CD14-positive monocyte (primary cell): ENCODE data around the gene DHRS3. TPM values are rescaled to one million over a fixed set of nuclear protein-coding genes. Genes with fewer than 3 reads are reported as not detected.

Experiments used
- DNase-seq, 3 donors: peaks; one replicate each; pipeline ENCODE4 v3.0.0-alpha.2; 2011 to 2022
- H2AFZ ChIP-seq: 2 replicates; pipeline ENCODE4 v1.6.0; 2012; ENCODE audit warnings: mild to moderate bottlenecking, low read depth, low read length, inconsistent platforms; ENCODE audit not compliant: insufficient read depth, poor library complexity, severe bottlenecking
- H3K27ac ChIP-seq, 2 donors: 1 replicate in 1 of 2; 2 replicates in 1 of 2; pipeline ENCODE4 v1.5.1; 2012 to 2013; ENCODE audit warnings: low read length in 2 of 2, control low read depth in 1 of 2, inconsistent platforms in 1 of 2, low read depth in 1 of 2, mild to moderate bottlenecking in 1 of 2
- H3K27me3 ChIP-seq, 2 donors: one replicate each; pipeline versions ENCODE4 v1.6.0 to v1.6.1; 2011 to 2013; ENCODE audit warnings: low read length in 2 of 2; ENCODE audit not compliant: control insufficient read depth in 2 of 2, insufficient read depth in 2 of 2
- H3K36me3 ChIP-seq, 2 donors: replicated peaks in 1 of 2; 1 replicate in 1 of 2; 2 replicates in 1 of 2; pipeline versions ENCODE4 v1.5.1 to v1.6.1; 2012 to 2013; ENCODE audit warnings: low read length in 2 of 2, control low read depth in 1 of 2, inconsistent platforms in 1 of 2, mild to moderate bottlenecking in 1 of 2; ENCODE audit not compliant: insufficient read depth in 2 of 2, control insufficient read depth in 1 of 2
- H3K4me1 ChIP-seq, 2 donors: 1 replicate in 1 of 2; 2 replicates in 1 of 2; pipeline versions ENCODE4 v1.5.1 to v1.6.1; 2012 to 2013; ENCODE audit warnings: low read length in 2 of 2, control low read depth in 1 of 2, inconsistent platforms in 1 of 2, mild to moderate bottlenecking in 1 of 2, moderate library complexity in 1 of 2; ENCODE audit not compliant: insufficient read depth in 2 of 2, control insufficient read depth in 1 of 2
- H3K4me2 ChIP-seq: replicated peaks from 2 replicates; pipeline ENCODE3; 2012; ENCODE audit warnings: low read length, moderate library complexity, mild to moderate bottlenecking; ENCODE audit not compliant: poor library complexity, severe bottlenecking; ENCODE audit errors: extremely low read depth
- H3K4me3 ChIP-seq, 3 experiments: fragments of 200-600 bp in 1 of 3; sonication (generic) in 1 of 3; replicated peaks in 1 of 3; 1 replicate in 2 of 3; 2 replicates in 1 of 3; pipeline ENCODE4 v1.5.1; 2011 to 2013; ENCODE audit warnings: low read length in 3 of 3, mild to moderate bottlenecking in 3 of 3, control low read depth in 2 of 3, low read depth in 2 of 3, inconsistent platforms in 1 of 3, moderate library complexity in 1 of 3
- H3K79me2 ChIP-seq: 2 replicates; pipeline ENCODE4 v1.6.0; 2012; ENCODE audit warnings: mild to moderate bottlenecking, control low read depth, inconsistent platforms, low read length, moderate library complexity; ENCODE audit not compliant: insufficient read depth
- H3K9ac ChIP-seq: 2 replicates; pipeline ENCODE4 v1.6.0; 2017; ENCODE audit warnings: low read length, mild to moderate bottlenecking; ENCODE audit not compliant: insufficient read depth, poor library complexity, severe bottlenecking
- H3K9me3 ChIP-seq, 2 donors: replicated peaks in 1 of 2; 1 replicate in 1 of 2; 2 replicates in 1 of 2; pipeline versions ENCODE4 v1.5.1 to v1.6.1; 2012 to 2013; ENCODE audit warnings: low read length in 2 of 2, control low read depth in 1 of 2; ENCODE audit not compliant: control insufficient read depth in 1 of 2, insufficient read depth in 1 of 2
- H4K20me1 ChIP-seq: 2 replicates; pipeline ENCODE4 v1.6.0; 2012; ENCODE audit warnings: mild to moderate bottlenecking, low read length, control low read depth, moderate library complexity; ENCODE audit not compliant: insufficient read depth
- H3K27ac Mint-ChIP-seq, 7 donors: one replicate each; pipeline ENCODE4 v1.8.0; 2020; ENCODE audit warnings: mild to moderate bottlenecking in 7 of 7, mixed read lengths in 7 of 7, moderate library complexity in 6 of 7, inconsistent platforms in 2 of 7
- H3K27me3 Mint-ChIP-seq, 3 donors: one replicate each; pipeline ENCODE4 v1.8.0; 2021 to 2022; ENCODE audit warnings: low read depth in 3 of 3, mild to moderate bottlenecking in 3 of 3, mixed read lengths in 3 of 3, moderate library complexity in 3 of 3, inconsistent platforms in 1 of 3
- H3K36me3 Mint-ChIP-seq, 2 donors: one replicate each; pipeline ENCODE4 v1.8.0; 2020; ENCODE audit warnings: mixed read lengths in 2 of 2, inconsistent platforms in 1 of 2, mild to moderate bottlenecking in 1 of 2
- H3K4me1 Mint-ChIP-seq: one replicate; pipeline ENCODE4 v1.8.0; 2020; ENCODE audit warnings: mild to moderate bottlenecking, mixed read lengths
- H3K4me3 Mint-ChIP-seq, 2 donors: one replicate each; pipeline ENCODE4 v1.8.0; 2020; ENCODE audit warnings: mild to moderate bottlenecking in 2 of 2, mixed read lengths in 2 of 2, moderate library complexity in 1 of 2
- H3K9me3 Mint-ChIP-seq, 7 donors: one replicate each; pipeline ENCODE4 v1.8.0; 2020 to 2022; ENCODE audit warnings: mixed read lengths in 7 of 7, mild to moderate bottlenecking in 6 of 7, moderate library complexity in 6 of 7, inconsistent platforms in 2 of 7
- CTCF ChIP-seq: fragments of 200-600 bp; IDR thresholded peaks from one replicate; pipeline ENCODE4 v1.8.0; 2022; ENCODE audit warnings: antibody characterized with exemption, mild to moderate bottlenecking
- WGBS: methylation state at CpG from one replicate; pipeline ENCODE4 v1.1.5; 2013; ENCODE audit warnings: missing lambda C conversion rate; ENCODE audit not compliant: insufficient coverage; 5-methylcytosine and 5-hydroxymethylcytosine counted together
- intact Hi-C, 2 donors: fragments of 100-400 bp; cut with micrococcal nuclease; formaldehyde crosslinking; loops; one replicate each; pipeline versions ENCODE4 v1.15.0 to v1.15.1; 2023
- polyA plus RNA-seq, 3 donors: library from polyadenylated mRNA; depleted of rRNA in 1 of 3; unstranded in 2 of 3; stranded (reverse) in 1 of 3; fragments of 300-500 nt in 2 of 3; fragments of >200 nt in 1 of 3; fragmentation: Illumina TruSeq in 2 of 3; gene quantifications; 1 replicate in 2 of 3; 2 replicates in 1 of 3; pipeline ENCODE4 v1.2.3, GENCODE V29; 2012 to 2021

Gene DHRS3
- polyA plus RNA-seq, 3 donors: 0.23 to 0.59 (median 0.29) TPM

GRCh38 chr1:12587981-12588640, 29.9 kb downstream of the DHRS3 start:
- intact Hi-C loops: loop anchor here in 1 of 2 donors (5.0 kb wide), 1 partner anchor 39 kb away; no protein-coding TSS in a partner anchor
- Mint-ChIP-seq H3K4me1 (no peaks in the 10 kb centered on the region), H3K36me3 (no peaks in the 10 kb centered on the region), H3K9me3 (peaks cover 0 to 6% (median 1%) of the 10 kb centered on the region in 7 donors), H3K4me3 (no peak overlapping the region), H3K27ac (no peak overlapping the region), H3K27me3 (peaks cover 0 to 7% (median 5%) of the 10 kb centered on the region in 3 donors)
- no peak overlapping the region for H3K4me3 ChIP-seq
- no peak overlapping the region for H3K27ac ChIP-seq
- 92% methylated on average over 6 of the region's 7 CpGs for WGBS
- H4K20me1 ChIP-seq: no peaks in the 10 kb centered on the region
- no peak overlapping the region for H3K4me2 ChIP-seq
- no peaks in the 10 kb centered on the region for H3K36me3 ChIP-seq
- no peak overlapping the region for H2AFZ ChIP-seq
- H3K27me3 ChIP-seq: no peaks in the 10 kb centered on the region
- no peaks in the 10 kb centered on the region for H3K4me1 ChIP-seq
- no peaks in the 10 kb centered on the region for H3K79me2 ChIP-seq
- H3K9me3 ChIP-seq: no peaks in the 10 kb centered on the region
- H3K9ac ChIP-seq: no peak overlapping the region
- no peak for TF ChIP-seq CTCF
- DNase-seq: no peak

GRCh38 chr1:12585951-12586942, 31.8 kb downstream of the DHRS3 start:
- no peak for TF ChIP-seq CTCF
- Histone ChIP-seq H3K9ac (no peak overlapping the region), H3K36me3 (no peaks in the 10 kb centered on the region), H3K4me3 (no peak overlapping the region), H3K79me2 (no peaks in the 10 kb centered on the region), H4K20me1 (no peaks in the 10 kb centered on the region), H3K27me3 (no peaks in the 10 kb centered on the region), H2AFZ (no peak overlapping the region), H3K4me2 (no peak overlapping the region), H3K4me1 (no peaks in the 10 kb centered on the region), H3K9me3 (no peaks in the 10 kb centered on the region), H3K27ac (no peak overlapping the region)
- no peak overlapping the region for H3K4me3 Mint-ChIP-seq
- no peaks in the 10 kb centered on the region for H3K4me1 Mint-ChIP-seq
- DNase-seq: no peak
- H3K36me3 Mint-ChIP-seq: no peaks in the 10 kb centered on the region
- no peak overlapping the region for H3K27ac Mint-ChIP-seq
- intact Hi-C loops: loop anchor here in 1 of 2 donors (5.0 kb wide), 1 partner anchor 41 kb away; no protein-coding TSS in a partner anchor
- 81% methylated on average over 8 of the region's 19 CpGs for WGBS
- H3K27me3 Mint-ChIP-seq: peaks cover 0 to 5% (median 0%) of the 10 kb centered on the region in 3 donors
- peaks cover 0 to 6% (median 1%) of the 10 kb centered on the region in 7 donors for H3K9me3 Mint-ChIP-seq
